GM23338 (cell line): ENCODE results near the gene ARID1B.

Experiments used
- CREB1 ChIP-seq: fragments of 250-450 bp; sonication (Bioruptor Pico); IDR thresholded peaks from 2 replicates; pipeline ENCODE4 v1.5.0; 2020; ENCODE audit warnings: low read depth, mild to moderate bottlenecking, moderate library complexity
- CTCF ChIP-seq, 2 experiments: fragments of 200-600 bp in 1 of 2; sonication (generic) in 1 of 2; conservative IDR thresholded peaks; 2 replicates each; pipeline versions ENCODE4 v1.5.1 to v1.6.1; 2016 to 2017; ENCODE audit warnings: antibody characterized with exemption in 2 of 2, low read depth in 2 of 2, mild to moderate bottlenecking in 2 of 2, moderate library complexity in 1 of 2
- ETS1 ChIP-seq: IDR thresholded peaks from 2 replicates; pipeline ENCODE4 v1.6.1; 2016; ENCODE audit warnings: antibody characterized with exemption
- EZH2 ChIP-seq: fragments of 200-600 bp; sonication (generic); IDR thresholded peaks from one replicate; pipeline ENCODE4 v1.8.0; 2017; ENCODE audit warnings: antibody characterized with exemption, mild to moderate bottlenecking, low read depth; ENCODE audit not compliant: unreplicated experiment
- EZH2phosphoT487 ChIP-seq: fragments of 200-600 bp; sonication (generic); IDR thresholded peaks from one replicate; pipeline ENCODE4 v1.8.1; 2018; ENCODE audit warnings: antibody characterized with exemption; ENCODE audit not compliant: unreplicated experiment
- POLR2AphosphoS5 ChIP-seq: IDR thresholded peaks from 2 replicates; pipeline ENCODE4 v1.6.1; 2016; ENCODE audit warnings: antibody characterized with exemption, low read depth
- REST ChIP-seq: IDR thresholded peaks from one replicate; pipeline ENCODE4 v1.6.1; 2018; ENCODE audit warnings: antibody characterized with exemption; ENCODE audit not compliant: unreplicated experiment
- STAT1 ChIP-seq: IDR thresholded peaks from one replicate; pipeline ENCODE4 v1.6.1; 2016; ENCODE audit warnings: antibody characterized with exemption; ENCODE audit not compliant: unreplicated experiment

GRCh38 chr6:156948277-156948676 lies 171.1 kb downstream of the ARID1B start:
- TF ChIP-seq CTCF (conservative IDR thresholded peaks at IDR 0.05; ENCODE audit: low read depth in 2 of 2): no peak
- TF ChIP-seq EZH2: no peak
- TF ChIP-seq EZH2phosphoT487: no peak
- TF ChIP-seq POLR2AphosphoS5: no peak
- TF ChIP-seq REST: no peak
- no peak for TF ChIP-seq CREB1
- TF ChIP-seq STAT1: no peak
- no peak for TF ChIP-seq ETS1
